ENCODE results near the gene IZUMO4.

DNA sequence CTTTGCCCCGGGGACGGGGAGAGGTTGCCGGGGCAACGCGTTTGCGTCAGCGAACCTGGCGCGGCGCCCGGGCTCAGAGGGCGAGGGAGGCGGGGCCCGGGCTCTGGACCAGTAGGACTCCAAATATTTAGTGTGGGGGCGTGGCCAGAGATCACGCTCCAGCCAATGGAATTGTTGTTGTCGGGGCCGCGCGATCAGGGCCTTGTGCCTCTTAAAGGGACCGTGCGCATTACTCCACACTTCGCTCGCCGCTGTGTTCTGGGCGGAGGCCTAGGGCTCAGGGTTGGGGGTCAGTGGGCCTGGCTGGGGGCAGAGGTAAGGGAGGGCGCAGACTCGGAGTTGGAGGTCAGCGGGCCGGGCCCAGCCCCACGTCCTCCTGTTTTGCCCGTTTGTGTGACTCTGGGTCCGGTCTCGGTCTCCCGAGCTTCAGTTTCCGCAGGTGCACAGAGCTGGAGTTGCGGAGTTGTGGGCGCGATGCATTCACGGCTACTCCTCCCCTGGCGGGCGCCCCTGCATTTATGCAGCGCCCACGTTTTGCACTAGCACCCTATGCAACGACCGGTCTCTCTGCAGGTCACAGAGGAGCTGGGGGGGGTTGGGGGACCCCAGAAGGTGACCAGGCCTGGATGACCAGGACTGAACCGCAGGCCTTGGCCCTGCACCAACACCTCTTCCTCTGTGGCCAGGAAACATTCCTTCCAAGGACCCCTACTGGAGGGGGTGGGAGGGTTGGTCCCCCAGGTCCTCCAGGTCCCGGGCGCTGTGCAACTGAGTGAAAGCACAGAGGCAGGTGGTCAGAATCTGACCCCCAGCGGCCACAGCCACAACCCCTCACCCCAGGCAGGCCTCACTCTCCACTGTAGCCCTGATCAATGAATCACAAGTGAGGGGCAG lies 35.0 kb upstream of the IZUMO4 start:
- TF ChIP-seq, protein P1, sequence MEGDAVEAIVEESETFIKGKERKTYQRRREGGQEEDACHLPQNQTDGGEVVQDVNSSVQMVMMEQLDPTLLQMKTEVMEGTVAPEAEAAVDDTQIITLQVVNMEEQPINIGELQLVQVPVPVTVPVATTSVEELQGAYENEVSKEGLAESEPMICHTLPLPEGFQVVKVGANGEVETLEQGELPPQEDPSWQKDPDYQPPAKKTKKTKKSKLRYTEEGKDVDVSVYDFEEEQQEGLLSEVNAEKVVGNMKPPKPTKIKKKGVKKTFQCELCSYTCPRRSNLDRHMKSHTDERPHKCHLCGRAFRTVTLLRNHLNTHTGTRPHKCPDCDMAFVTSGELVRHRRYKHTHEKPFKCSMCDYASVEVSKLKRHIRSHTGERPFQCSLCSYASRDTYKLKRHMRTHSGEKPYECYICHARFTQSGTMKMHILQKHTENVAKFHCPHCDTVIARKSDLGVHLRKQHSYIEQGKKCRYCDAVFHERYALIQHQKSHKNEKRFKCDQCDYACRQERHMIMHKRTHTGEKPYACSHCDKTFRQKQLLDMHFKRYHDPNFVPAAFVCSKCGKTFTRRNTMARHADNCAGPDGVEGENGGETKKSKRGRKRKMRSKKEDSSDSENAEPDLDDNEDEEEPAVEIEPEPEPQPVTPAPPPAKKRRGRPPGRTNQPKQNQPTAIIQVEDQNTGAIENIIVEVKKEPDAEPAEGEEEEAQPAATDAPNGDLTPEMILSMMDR (IDR thresholded peaks at IDR 0.05 in 4 of 5, conservative IDR thresholded peaks at IDR 0.05 in 1 of 5) = no peak
- TF ChIP-seq POLR2A (IDR thresholded peaks at IDR 0.05) = peak; percentile 88 to 95

Measured in gastrocnemius medialis (tissue), 4 donors.